GM06990 (cell line): Measurements from ENCODE around the gene PHF1.

Experiments
- DNase-seq: peaks from one replicate; pipeline ENCODE4 v3.0.0-alpha.2; 2011; ENCODE audit not compliant: insufficient read length; ENCODE audit errors: extremely low read depth
- H3K27me3 ChIP-seq: replicated peaks from 2 replicates; pipeline ENCODE4 v1.6.0; 2011; ENCODE audit warnings: low read length; ENCODE audit not compliant: control insufficient read depth, insufficient read depth
- H3K36me3 ChIP-seq: 2 replicates; pipeline ENCODE4 v1.5.1; 2011; ENCODE audit warnings: low read length; ENCODE audit not compliant: control insufficient read depth, insufficient read depth
- H3K4me3 ChIP-seq: replicated peaks from 2 replicates; pipeline ENCODE4 v1.5.1; 2011; ENCODE audit warnings: low read depth, mild to moderate bottlenecking, control low read depth, low read length
- CTCF ChIP-seq: IDR thresholded peaks from 2 replicates; pipeline ENCODE4 v1.5.1; 2011; ENCODE audit warnings: low read length, control low read depth, mild to moderate bottlenecking, inconsistent platforms; ENCODE audit not compliant: insufficient read depth, poor library complexity, severe bottlenecking

The PHF1 gene

GRCh38 chr6:33380272-33380981 is 30.4 kb upstream of the PHF1 start:
- Histone ChIP-seq H3K4me3 (no peak overlapping the region), H3K27me3 (no peaks in the 10 kb centered on the region), H3K36me3 (no peaks in the 10 kb centered on the region)
- no peak for TF ChIP-seq CTCF
- DNase-seq, result no peak

GRCh38 chr6:33383427-33384185 is 27.2 kb upstream of the PHF1 start:
- no peak overlapping the region for H3K4me3 ChIP-seq
- TF ChIP-seq CTCF, result no peak
- no peaks in the 10 kb centered on the region for H3K36me3 ChIP-seq
- no peak for DNase-seq
- H3K27me3 ChIP-seq, result no peaks in the 10 kb centered on the region

GRCh38 chr6:33384581-33385020 is 26.2 kb upstream of the PHF1 start:
- Histone ChIP-seq H3K36me3 (no peaks in the 10 kb centered on the region), H3K4me3 (no peak overlapping the region), H3K27me3 (no peaks in the 10 kb centered on the region)
- TF ChIP-seq CTCF, result peak; percentile 1
- DNase-seq, result no peak

GRCh38 chr6:33390173-33390572 is 20.6 kb upstream of the PHF1 start:
- H3K4me3 ChIP-seq, result no peak overlapping the region
- no peak for DNase-seq
- no peaks in the 10 kb centered on the region for H3K27me3 ChIP-seq
- H3K36me3 ChIP-seq, result no peaks in the 10 kb centered on the region
- TF ChIP-seq CTCF, result no peak

GRCh38 chr6:33390767-33391277 is 20.0 kb upstream of the PHF1 start:
- DNase-seq, result no peak
- H3K36me3 ChIP-seq, result no peaks in the 10 kb centered on the region
- no peak overlapping the region for H3K4me3 ChIP-seq
- H3K27me3 ChIP-seq, result no peaks in the 10 kb centered on the region
- TF ChIP-seq CTCF, result no peak
